Effector memory CD8-positive, alpha-beta T cell (primary cell): ENCODE measurements around the gene PLPPR3.

Source experiments
- ATAC-seq: fragments of 150-1000 bp; cut with Tn5 transposase; replicated peaks from 2 replicates; pipeline ENCODE4 v1.10.0; 2021; ENCODE audit warnings: mild to moderate bottlenecking, moderate library complexity
- DNase-seq, 3 experiments: peaks; one replicate each; pipeline ENCODE4 v3.0.0; 2021
- H3K27ac Mint-ChIP-seq, 2 donors: one replicate each; pipeline ENCODE4 v1.8.0; 2022; ENCODE audit warnings: mild to moderate bottlenecking in 2 of 2, mixed read lengths in 2 of 2, moderate library complexity in 2 of 2
- H3K27me3 Mint-ChIP-seq, 2 donors: one replicate each; pipeline ENCODE4 v1.8.0; 2022; ENCODE audit warnings: mixed read lengths in 2 of 2
- H3K36me3 Mint-ChIP-seq: one replicate; pipeline ENCODE4 v1.8.0; 2022; ENCODE audit warnings: mild to moderate bottlenecking, moderate library complexity, mixed read lengths; ENCODE audit not compliant: insufficient read depth
- H3K4me1 Mint-ChIP-seq, 2 donors: one replicate each; pipeline ENCODE4 v1.8.0; 2022; ENCODE audit warnings: low read depth in 2 of 2, mixed read lengths in 2 of 2
- H3K4me3 Mint-ChIP-seq, 2 donors: one replicate each; pipeline ENCODE4 v1.8.0; 2022; ENCODE audit warnings: mild to moderate bottlenecking in 2 of 2, mixed read lengths in 2 of 2, moderate library complexity in 2 of 2
- H3K9me3 Mint-ChIP-seq, 2 donors: one replicate each; pipeline ENCODE4 v1.8.0; 2022; ENCODE audit warnings: mixed read lengths in 2 of 2
- total RNA-seq, 9 experiments: gene quantifications; one replicate each; lab custom pipeline; 2026; lab: John Stamatoyannopoulos, UW

PLPPR3 gene
- total RNA-seq: 0 to 0.30 (median 0) reads per million in 9 experiments

DNA sequence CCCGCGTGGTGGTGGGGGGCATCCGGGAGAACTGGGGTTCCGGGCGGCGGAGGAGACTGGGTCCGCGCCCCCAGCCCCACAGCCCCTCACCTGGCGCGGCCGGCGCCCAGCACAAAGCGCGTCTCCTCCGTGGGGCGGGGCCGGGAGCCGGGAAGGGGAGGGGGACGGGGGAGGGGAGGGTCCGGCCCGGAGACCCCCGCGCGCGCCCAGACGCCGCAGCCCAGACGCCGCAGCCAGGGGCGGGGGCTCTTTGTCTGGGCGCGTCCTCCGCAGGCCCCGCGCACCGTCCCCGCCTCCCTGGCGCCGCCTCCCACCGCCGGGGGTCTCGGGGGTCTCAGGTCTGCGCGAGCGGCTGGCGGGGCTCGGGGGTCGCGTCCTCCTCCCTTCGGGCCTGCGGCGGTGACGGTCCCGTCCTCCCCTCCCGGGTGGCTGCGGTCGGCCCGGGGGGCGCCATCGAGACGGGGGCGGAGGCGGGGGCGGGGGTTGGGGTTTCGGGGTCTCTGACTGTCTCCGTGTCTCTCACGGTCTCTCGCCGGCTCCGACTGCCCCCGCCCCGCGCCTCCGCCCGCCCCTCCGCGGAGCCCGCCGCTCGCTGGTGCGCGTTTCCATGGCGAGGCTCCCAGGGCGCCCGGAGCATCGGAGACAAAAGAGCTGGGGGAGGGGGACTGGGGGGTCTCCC, at the start of gene PLPPR3:
Gene PLPPR3 (minus strand): TSS at position 131 of the 679 bp plus-strand sequence. CDS start 396 bp downstream, outside the sequence.
- peaks cover 0 to 3% of the 10 kb centered on the region in 2 donors for H3K4me1 Mint-ChIP-seq
- H3K36me3 Mint-ChIP-seq: peaks cover 31% of the 10 kb centered on the region
- ATAC-seq: no peak
- H3K27me3 Mint-ChIP-seq: peaks cover 7 to 25% of the 10 kb centered on the region in 2 donors
- peaks cover 0 to under 1% of the 10 kb centered on the region in 2 donors for H3K9me3 Mint-ChIP-seq
- no peak for DNase-seq
- peak within 1 kb of the TSS; percentile 10 to 47 for H3K4me3 Mint-ChIP-seq
- no peak within 1 kb of the TSS for H3K27ac Mint-ChIP-seq

DNA sequence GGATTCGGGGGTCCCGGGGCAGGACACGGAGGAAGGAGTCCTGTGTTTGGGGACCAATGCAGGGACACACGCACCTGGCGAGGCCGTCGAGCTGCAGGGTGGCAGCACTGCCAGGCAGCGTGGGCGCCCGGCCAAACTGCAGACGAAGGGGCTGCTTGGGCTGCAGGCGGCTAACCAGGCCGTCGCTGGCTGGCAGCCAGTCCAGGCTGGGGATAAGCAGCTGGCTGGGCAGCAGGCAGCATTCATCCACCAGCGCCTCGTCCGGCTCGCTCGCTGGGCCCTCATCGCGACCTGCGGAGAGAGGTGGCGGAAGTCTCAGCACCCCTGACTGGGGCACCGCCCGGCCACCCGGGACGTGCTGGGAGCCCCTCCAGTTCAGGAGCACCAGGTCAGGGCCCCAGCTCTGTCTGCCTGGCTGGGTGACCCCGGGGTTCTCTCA, 49.2 kb upstream of the PLPPR3 start:
- no peak for ATAC-seq
- H3K4me1 Mint-ChIP-seq: peaks cover 8 to 14% of the 10 kb centered on the region in 2 donors
- H3K27ac Mint-ChIP-seq: peak overlapping the region in 1 of 2 donors; percentile 44
- no peak for DNase-seq
- H3K27me3 Mint-ChIP-seq: no peaks in the 10 kb centered on the region
- no peaks in the 10 kb centered on the region for H3K9me3 Mint-ChIP-seq
- H3K36me3 Mint-ChIP-seq: peaks cover 39% of the 10 kb centered on the region
- H3K4me3 Mint-ChIP-seq: no peak overlapping the region

DNA sequence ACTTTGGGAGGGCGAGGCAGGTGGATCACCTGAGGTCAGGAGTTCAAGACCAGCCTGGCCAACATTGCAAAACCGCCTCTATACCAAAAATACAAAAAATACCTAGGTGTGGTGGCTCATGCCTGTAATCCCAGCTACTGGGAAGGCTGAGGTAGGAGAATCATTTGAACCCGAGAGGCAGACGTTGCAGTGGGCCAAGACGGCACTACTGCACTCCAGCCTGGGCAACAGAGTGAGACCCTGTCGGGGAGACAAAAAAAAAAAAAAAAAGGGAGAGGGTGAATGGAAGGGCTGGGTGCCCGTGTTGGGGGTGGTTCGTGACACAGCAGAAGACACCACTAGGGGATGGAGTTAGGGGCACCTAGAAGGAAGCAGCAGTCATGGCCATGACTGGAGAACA, 48.6 kb upstream of the PLPPR3 start:
- Mint-ChIP-seq H3K27me3 (no peaks in the 10 kb centered on the region), H3K36me3 (peaks cover 39% of the 10 kb centered on the region), H3K27ac (peak overlapping the region; percentile 77 to 80), H3K9me3 (no peaks in the 10 kb centered on the region), H3K4me3 (peak overlapping the region in 1 of 2 donors; percentile 23), H3K4me1 (peaks cover 8 to 14% of the 10 kb centered on the region in 2 donors)
- no peak for DNase-seq
- no peak for ATAC-seq

DNA sequence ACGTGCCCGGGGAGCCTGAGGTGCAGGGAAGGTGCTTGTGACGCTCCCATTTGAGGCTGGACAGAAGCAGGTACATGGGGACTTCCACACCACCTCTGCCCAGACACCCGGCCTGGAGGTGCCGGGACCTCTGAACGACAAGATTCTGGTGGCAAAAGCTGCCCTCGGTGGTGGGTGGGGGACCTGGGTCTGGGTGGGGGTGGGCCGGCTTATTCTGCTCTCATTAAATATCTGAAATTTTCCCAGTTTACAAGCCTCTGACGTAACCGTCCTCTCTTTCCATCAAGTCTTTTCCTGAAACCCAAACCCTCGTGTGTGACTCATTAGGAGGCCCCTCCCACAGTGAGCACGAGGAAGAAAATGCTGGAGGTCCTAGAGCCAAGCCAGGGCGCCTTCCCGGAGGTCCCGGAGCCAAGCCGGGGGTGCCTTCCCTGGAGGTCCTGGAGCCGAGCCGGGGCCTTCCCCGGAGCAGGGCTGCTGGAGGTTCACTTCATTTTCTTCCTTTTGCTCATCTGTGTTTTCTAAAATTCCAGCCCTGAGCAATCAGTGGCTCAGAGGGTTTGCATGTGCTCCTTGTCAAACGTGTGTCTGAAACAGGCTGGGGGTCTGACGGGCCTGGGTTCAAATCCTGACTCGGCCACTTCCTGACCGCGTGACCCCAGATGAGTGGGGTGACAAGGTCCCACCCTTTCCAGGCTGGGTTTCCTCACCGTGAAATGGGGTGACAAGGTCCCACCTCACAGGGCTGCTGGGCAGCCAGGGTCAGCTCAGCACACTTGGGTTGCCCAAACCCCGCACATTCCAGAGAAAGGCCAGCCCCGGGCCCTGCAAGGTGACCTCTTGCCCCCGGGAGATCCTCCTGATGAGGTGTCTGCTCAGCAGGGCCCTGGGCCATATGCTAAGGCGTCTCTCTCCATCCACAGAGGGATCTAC, 47.8 kb upstream of the PLPPR3 start:
- Mint-ChIP-seq H3K27ac (peak overlapping the region in 1 of 2 donors; percentile 77), H3K9me3 (no peaks in the 10 kb centered on the region), H3K36me3 (peaks cover 39% of the 10 kb centered on the region), H3K4me1 (peaks cover 8 to 14% of the 10 kb centered on the region in 2 donors), H3K4me3 (no peak overlapping the region), H3K27me3 (no peaks in the 10 kb centered on the region)
- ATAC-seq (no peak), DNase-seq (no peak)

- no peaks in the 10 kb centered on the region for H3K9me3 Mint-ChIP-seq
- ATAC-seq: no peak
- peaks cover 35% of the 10 kb centered on the region for H3K36me3 Mint-ChIP-seq
- no peak for DNase-seq
- no peak overlapping the region for H3K4me3 Mint-ChIP-seq
- no peak overlapping the region for H3K27ac Mint-ChIP-seq
- no peaks in the 10 kb centered on the region for H3K27me3 Mint-ChIP-seq
- H3K4me1 Mint-ChIP-seq: peaks cover 8 to 17% of the 10 kb centered on the region in 2 donors
These were observed 46.9 kb upstream of the PLPPR3 start for GRCh38 chr19:868458-869244.

DNA sequence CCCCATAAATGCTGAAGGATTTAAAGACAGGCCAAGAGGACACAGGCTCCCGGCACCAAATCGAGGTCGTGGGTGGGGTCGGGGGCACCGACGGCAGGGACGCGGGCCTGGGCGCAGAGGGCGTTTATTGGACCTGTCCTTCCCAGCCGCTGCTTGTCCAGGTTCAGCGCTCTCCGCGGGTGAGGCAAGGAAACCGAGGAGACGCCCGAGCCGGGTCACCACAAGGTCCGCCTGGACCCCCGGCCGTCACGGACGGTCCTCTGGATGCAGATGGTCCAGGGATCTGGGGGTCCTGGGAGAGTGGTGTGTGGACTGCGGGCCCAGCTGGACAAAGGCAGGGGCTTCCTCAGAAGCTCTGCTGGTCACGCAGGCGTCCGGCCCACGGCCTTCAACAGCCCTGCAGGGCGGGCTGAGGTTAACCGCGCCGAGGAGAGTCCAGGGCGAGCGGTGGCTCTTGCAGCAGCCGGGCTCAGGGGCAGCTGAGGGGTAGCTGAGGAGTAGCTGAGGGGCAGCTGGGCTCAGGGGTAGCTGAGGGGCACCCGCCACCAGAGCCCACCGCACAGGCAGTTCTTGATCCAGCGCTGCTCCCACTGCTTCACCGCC, 46.2 kb upstream of the PLPPR3 start:
- no peaks in the 10 kb centered on the region for H3K27me3 Mint-ChIP-seq
- no peaks in the 10 kb centered on the region for H3K9me3 Mint-ChIP-seq
- no peak for ATAC-seq
- no peak overlapping the region for H3K4me3 Mint-ChIP-seq
- H3K36me3 Mint-ChIP-seq: peaks cover 42% of the 10 kb centered on the region
- no peak for DNase-seq
- H3K27ac Mint-ChIP-seq: no peak overlapping the region
- peaks cover 10 to 24% of the 10 kb centered on the region in 2 donors for H3K4me1 Mint-ChIP-seq

GRCh38 chr19:867301-867793, 45.6 kb upstream of the PLPPR3 start:
- Mint-ChIP-seq H3K9me3 (no peaks in the 10 kb centered on the region), H3K27ac (no peak overlapping the region), H3K27me3 (no peaks in the 10 kb centered on the region), H3K36me3 (peaks cover 36% of the 10 kb centered on the region), H3K4me3 (no peak overlapping the region), H3K4me1 (peaks cover 12 to 24% of the 10 kb centered on the region in 2 donors)
- DNase-seq (no peak), ATAC-seq (no peak)

- peaks cover 9 to 20% of the 10 kb centered on the region in 2 donors for H3K4me1 Mint-ChIP-seq
- no peaks in the 10 kb centered on the region for H3K9me3 Mint-ChIP-seq
- no peak for ATAC-seq
- H3K4me3 Mint-ChIP-seq: no peak overlapping the region
- no peaks in the 10 kb centered on the region for H3K27me3 Mint-ChIP-seq
- H3K36me3 Mint-ChIP-seq: peaks cover 31% of the 10 kb centered on the region
- H3K27ac Mint-ChIP-seq: no peak overlapping the region
- DNase-seq: no peak
These were observed 45.1 kb upstream of the PLPPR3 start for GRCh38 chr19:866769-867300.

DNA sequence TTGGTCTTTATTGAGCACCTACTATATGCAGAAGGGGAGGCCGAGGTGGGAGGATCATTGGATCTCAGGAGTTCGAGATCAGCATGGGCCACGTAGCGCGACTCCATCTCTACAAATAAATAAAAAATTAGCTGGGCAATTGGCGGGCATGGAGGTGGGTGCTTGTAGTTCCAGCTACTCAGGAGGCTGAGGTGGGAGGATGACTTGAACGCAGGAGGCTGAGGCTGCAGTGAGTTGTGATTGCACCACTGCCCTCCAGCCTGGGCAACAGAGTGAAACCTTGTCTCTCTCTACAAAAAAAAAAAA, 41.5 kb upstream of the PLPPR3 start:
- DNase-seq (no peak), ATAC-seq (no peak)
- Mint-ChIP-seq H3K36me3 (peaks cover 16% of the 10 kb centered on the region), H3K4me1 (peaks cover 9 to 20% of the 10 kb centered on the region in 2 donors), H3K27ac (peak overlapping the region in 1 of 2 donors; percentile 77), H3K4me3 (peak overlapping the region; percentile 73 to 79), H3K9me3 (no peaks in the 10 kb centered on the region), H3K27me3 (peaks cover 0 to 1% of the 10 kb centered on the region in 2 donors)

DNA sequence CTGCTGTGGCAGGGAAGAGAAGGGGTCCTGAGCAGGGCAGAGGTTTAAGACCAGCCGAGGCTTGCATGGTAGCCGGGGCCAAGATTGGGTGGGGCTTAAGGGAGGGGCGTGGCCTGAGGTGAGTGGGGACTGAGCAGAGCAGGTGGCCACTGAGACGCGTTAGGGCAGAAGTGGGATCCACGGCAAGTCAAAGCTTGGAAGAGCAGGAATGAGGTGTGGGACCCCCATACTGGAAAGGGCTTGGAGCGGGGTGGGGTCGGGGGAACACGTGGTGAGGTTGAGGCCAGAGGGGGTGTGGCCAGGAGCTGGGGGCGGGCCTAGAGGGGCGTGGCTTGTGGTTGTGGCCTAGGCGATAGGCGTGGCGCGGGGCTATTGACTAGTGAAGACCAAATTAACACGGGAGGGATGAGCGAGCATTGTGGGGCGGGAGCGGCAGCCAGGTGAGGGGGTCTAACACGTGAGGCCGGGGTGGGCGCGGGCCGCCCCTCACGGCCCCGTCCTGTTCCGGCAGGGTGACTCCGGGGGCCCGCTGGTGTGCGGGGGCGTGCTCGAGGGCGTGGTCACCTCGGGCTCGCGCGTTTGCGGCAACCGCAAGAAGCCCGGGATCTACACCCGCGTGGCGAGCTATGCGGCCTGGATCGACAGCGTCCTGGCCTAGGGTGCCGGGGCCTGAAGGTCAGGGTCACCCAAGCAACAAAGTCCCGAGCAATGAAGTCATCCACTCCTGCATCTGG, 41.0 kb upstream of the PLPPR3 start:
- ATAC-seq: peak; percentile 63
- H3K27ac Mint-ChIP-seq: peak overlapping the region in 1 of 2 donors; percentile 77
- peak; percentile 81 to 83 (median 83) for DNase-seq
- no peaks in the 10 kb centered on the region for H3K9me3 Mint-ChIP-seq
- H3K27me3 Mint-ChIP-seq: peaks cover 0 to 6% of the 10 kb centered on the region in 2 donors
- peaks cover 16% of the 10 kb centered on the region for H3K36me3 Mint-ChIP-seq
- H3K4me1 Mint-ChIP-seq: peaks cover 9 to 20% of the 10 kb centered on the region in 2 donors
- H3K4me3 Mint-ChIP-seq: peak overlapping the region; percentile 73 to 79

GRCh38 chr19:861756-862580, 40.2 kb upstream of the PLPPR3 start:
- Mint-ChIP-seq H3K9me3 (no peaks in the 10 kb centered on the region), H3K27me3 (peaks cover 0 to 12% of the 10 kb centered on the region in 2 donors), H3K27ac (peak overlapping the region in 1 of 2 donors; percentile 52), H3K4me3 (peak overlapping the region; percentile 73 to 79), H3K4me1 (peaks cover 9 to 18% of the 10 kb centered on the region in 2 donors), H3K36me3 (peaks cover 9% of the 10 kb centered on the region)
- DNase-seq: peak; percentile 51 to 56 (median 54)
- peak; percentile 38 for ATAC-seq
